MM.1S (cell line): ENCODE results near the gene SLC47A1.
A peak's percentile ranks its signal among the peaks of the same experiment; 100 is the strongest.
"Not testable (repeated sequence)": the region's sequence is repeated elsewhere in the genome, so short reads cannot be mapped to it uniquely, and the experiment has no call there.

Experiments used
- DNase-seq: peaks from one replicate; pipeline ENCODE4 v3.0.0-alpha.2; 2015
- H2AFZ ChIP-seq: fragments of 300-600 bp; sonication (generic); 2 replicates; pipeline ENCODE4 v1.6.0; 2016; ENCODE audit warnings: antibody characterized with exemption, low read length
- H3F3A ChIP-seq: fragments of 300-600 bp; sonication (generic); 2 replicates; pipeline ENCODE4 v1.6.1; 2016; ENCODE audit warnings: mild to moderate bottlenecking, antibody characterized with exemption, low read length, moderate library complexity, mixed read lengths; ENCODE audit not compliant: insufficient read depth
- H3K27ac ChIP-seq: fragments of 300-600 bp; sonication (generic); 2 replicates; pipeline ENCODE4 v1.5.1; 2016; ENCODE audit warnings: mild to moderate bottlenecking, low read length
- H3K27me3 ChIP-seq: fragments of 300-600 bp; sonication (generic); replicated peaks from 2 replicates; pipeline ENCODE4 v1.6.0; 2016; ENCODE audit warnings: low read length; ENCODE audit not compliant: insufficient read depth
- H3K36me3 ChIP-seq: fragments of 300-600 bp; sonication (generic); replicated peaks from 2 replicates; pipeline ENCODE4 v1.6.1; 2016; ENCODE audit warnings: mild to moderate bottlenecking, low read length, mixed read lengths; ENCODE audit not compliant: insufficient read depth
- H3K4me1 ChIP-seq: fragments of 300-600 bp; sonication (generic); 2 replicates; pipeline ENCODE4 v1.6.1; 2016; ENCODE audit warnings: low read length, mixed read lengths
- H3K4me2 ChIP-seq: fragments of 300-600 bp; sonication (generic); 2 replicates; pipeline ENCODE4 v1.6.0; 2016; ENCODE audit warnings: low read depth, low read length
- H3K4me3 ChIP-seq: fragments of 300-600 bp; sonication (generic); 2 replicates; pipeline ENCODE4 v1.5.1; 2016; ENCODE audit warnings: low read length, mixed read lengths
- H3K79me2 ChIP-seq: fragments of 300-600 bp; sonication (generic); 2 replicates; pipeline ENCODE4 v1.6.1; 2016; ENCODE audit warnings: mixed run types, low read length, mixed read lengths
- H3K9ac ChIP-seq: fragments of 300-600 bp; sonication (generic); 2 replicates; pipeline ENCODE4 v1.6.1; 2016; ENCODE audit warnings: low read length, mixed read lengths
- H3K9me2 ChIP-seq: fragments of 300-600 bp; sonication (generic); replicated peaks from 2 replicates; pipeline ENCODE4 v1.6.1; 2016; ENCODE audit warnings: mild to moderate bottlenecking, low read length, mixed read lengths; ENCODE audit not compliant: insufficient read depth
- H3K9me3 ChIP-seq: fragments of 300-600 bp; sonication (generic); replicated peaks from 2 replicates; pipeline ENCODE4 v1.6.1; 2016; ENCODE audit warnings: mild to moderate bottlenecking, low read length, mixed read lengths; ENCODE audit not compliant: insufficient read depth
- H4K20me1 ChIP-seq: fragments of 300-600 bp; sonication (generic); 2 replicates; pipeline ENCODE4 v1.6.1; 2016; ENCODE audit warnings: mild to moderate bottlenecking, low read length, moderate library complexity, mixed read lengths; ENCODE audit not compliant: insufficient read depth
- EZH2 ChIP-seq: fragments of 300-600 bp; sonication (generic); optimal IDR thresholded peaks from 2 replicates; pipeline ENCODE3; 2017; ENCODE audit warnings: low read depth, mild to moderate bottlenecking, antibody characterized with exemption, low read length, mixed read lengths
- EZH2phosphoT487 ChIP-seq: fragments of 300-600 bp; sonication (generic); IDR thresholded peaks from 2 replicates; pipeline ENCODE4 v1.6.1; 2018; ENCODE audit warnings: antibody characterized with exemption, low read length
- TF ChIP-seq, protein P1 (sequence below): fragments of 300-600 bp; sonication (generic); IDR thresholded peaks from 2 replicates; pipeline ENCODE4 v1.5.1; 2016; ENCODE audit warnings: antibody characterized with exemption, low read length, mixed read lengths

Gene SLC47A1

DNA sequence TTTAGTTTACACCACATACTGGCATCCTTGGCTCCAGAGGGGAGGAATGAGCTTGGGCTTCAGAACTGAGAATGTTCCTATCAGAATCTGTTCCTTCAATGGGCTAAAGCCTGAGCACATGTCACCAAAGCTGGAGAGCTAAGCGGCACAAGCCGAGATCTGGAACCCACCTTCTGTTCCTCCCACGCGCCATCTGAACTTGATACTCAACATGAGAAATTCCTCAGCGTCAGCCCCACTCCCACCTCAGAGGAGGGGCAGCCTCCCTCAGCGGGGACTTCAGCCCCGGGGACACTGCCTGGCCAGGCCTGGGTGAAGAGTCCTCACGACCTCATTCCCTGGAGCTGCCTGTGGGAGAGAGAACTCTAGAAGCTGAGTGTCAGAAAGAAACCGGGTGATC lies 22.8 kb upstream of the SLC47A1 start:
- no peak overlapping the region for H2AFZ ChIP-seq
- H3K27me3 ChIP-seq: no peaks in the 10 kb centered on the region
- H3K27ac ChIP-seq: no peak overlapping the region
- no peaks in the 10 kb centered on the region for H3F3A ChIP-seq
- no peak overlapping the region for H3K4me2 ChIP-seq
- no peaks in the 10 kb centered on the region for H4K20me1 ChIP-seq
- H3K4me1 ChIP-seq: peaks cover 11% of the 10 kb centered on the region
- H3K36me3 ChIP-seq: no peaks in the 10 kb centered on the region
- H3K9me2 ChIP-seq: no peaks in the 10 kb centered on the region
- TF ChIP-seq EZH2 (no peak), EZH2phosphoT487 (no peak)
- TF ChIP-seq, protein P1, sequence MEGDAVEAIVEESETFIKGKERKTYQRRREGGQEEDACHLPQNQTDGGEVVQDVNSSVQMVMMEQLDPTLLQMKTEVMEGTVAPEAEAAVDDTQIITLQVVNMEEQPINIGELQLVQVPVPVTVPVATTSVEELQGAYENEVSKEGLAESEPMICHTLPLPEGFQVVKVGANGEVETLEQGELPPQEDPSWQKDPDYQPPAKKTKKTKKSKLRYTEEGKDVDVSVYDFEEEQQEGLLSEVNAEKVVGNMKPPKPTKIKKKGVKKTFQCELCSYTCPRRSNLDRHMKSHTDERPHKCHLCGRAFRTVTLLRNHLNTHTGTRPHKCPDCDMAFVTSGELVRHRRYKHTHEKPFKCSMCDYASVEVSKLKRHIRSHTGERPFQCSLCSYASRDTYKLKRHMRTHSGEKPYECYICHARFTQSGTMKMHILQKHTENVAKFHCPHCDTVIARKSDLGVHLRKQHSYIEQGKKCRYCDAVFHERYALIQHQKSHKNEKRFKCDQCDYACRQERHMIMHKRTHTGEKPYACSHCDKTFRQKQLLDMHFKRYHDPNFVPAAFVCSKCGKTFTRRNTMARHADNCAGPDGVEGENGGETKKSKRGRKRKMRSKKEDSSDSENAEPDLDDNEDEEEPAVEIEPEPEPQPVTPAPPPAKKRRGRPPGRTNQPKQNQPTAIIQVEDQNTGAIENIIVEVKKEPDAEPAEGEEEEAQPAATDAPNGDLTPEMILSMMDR: no peak
- no peaks in the 10 kb centered on the region for H3K79me2 ChIP-seq
- no peak for DNase-seq
- H3K9ac ChIP-seq: no peak overlapping the region
- no peak overlapping the region for H3K4me3 ChIP-seq
- H3K9me3 ChIP-seq: no peaks in the 10 kb centered on the region

DNA sequence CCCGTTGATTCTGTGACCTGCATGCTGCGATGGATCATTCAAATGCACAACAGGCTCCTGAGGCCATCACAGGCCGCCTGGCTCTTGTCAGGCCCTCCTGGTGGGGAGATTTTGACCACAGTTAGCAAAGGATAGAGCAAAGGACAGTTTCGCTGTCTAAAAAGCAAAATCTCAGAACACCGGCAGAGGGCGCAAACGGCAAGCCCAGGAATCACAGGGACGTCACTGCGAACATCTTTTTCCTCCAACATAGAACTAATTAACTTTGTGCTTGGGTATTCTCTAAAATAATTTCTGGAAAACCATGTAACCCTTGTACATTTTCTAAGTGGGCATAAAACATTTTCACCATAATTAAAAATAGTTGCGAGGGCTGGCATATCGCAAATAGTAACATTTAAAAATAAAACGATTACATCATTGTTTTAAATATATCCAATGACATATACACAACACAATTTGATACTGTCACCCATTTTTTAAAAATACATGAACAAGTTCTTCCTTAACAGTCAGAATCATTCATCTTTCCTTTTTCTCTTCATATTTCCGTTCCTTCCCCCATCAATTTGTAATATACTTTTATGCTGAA lies 19.7 kb upstream of the SLC47A1 start:
- Histone ChIP-seq H3K9me3 (no peaks in the 10 kb centered on the region), H3F3A (no peaks in the 10 kb centered on the region), H2AFZ (peak overlapping the region; percentile 64), H4K20me1 (no peaks in the 10 kb centered on the region), H3K9me2 (no peaks in the 10 kb centered on the region), H3K79me2 (no peaks in the 10 kb centered on the region), H3K4me1 (peaks cover 11% of the 10 kb centered on the region), H3K36me3 (no peaks in the 10 kb centered on the region), H3K27me3 (no peaks in the 10 kb centered on the region), H3K9ac (peak overlapping the region; percentile 20; the same call in 1 of the 2 replicates), H3K4me2 (peak overlapping the region; percentile 38; the same call in 1 of the 2 replicates), H3K4me3 (peak overlapping the region; percentile 15; the same call in 1 of the 2 replicates), H3K27ac (no peak overlapping the region)
- DNase-seq: peak; percentile 78
- TF ChIP-seq, protein P1: peak; percentile 96
- TF ChIP-seq EZH2: no peak

DNA sequence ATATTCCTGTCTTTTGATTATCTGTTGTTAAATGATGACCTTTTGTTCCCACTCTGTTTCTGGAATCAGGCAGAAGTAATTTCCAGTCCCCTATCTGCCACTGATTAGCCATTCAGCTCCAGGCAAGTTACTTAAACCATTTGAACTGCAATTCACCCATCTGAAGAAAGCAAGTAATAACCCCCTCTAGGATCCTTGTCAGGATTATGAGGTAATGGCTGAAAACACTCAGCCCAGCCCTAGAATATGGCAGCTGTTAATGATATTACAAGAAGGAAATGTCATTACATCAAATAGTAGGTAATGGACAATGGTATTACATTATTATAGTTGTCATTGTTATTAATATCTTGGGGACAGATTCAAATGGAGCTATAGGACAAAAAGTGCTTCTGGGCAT lies 16.0 kb upstream of the SLC47A1 start:
- H3K4me2 ChIP-seq: no peak overlapping the region
- no peak overlapping the region for H3K27ac ChIP-seq
- H3K9ac ChIP-seq: no peak overlapping the region
- H3K4me3 ChIP-seq: no peak overlapping the region
- H4K20me1 ChIP-seq: no peaks in the 10 kb centered on the region
- H3K9me3 ChIP-seq: no peaks in the 10 kb centered on the region
- H3F3A ChIP-seq: no peaks in the 10 kb centered on the region
- H3K27me3 ChIP-seq: no peaks in the 10 kb centered on the region
- no peaks in the 10 kb centered on the region for H3K9me2 ChIP-seq
- no peak for TF ChIP-seq EZH2phosphoT487
- TF ChIP-seq, protein P1: no peak
- no peak for TF ChIP-seq EZH2
- peaks cover 11% of the 10 kb centered on the region for H3K4me1 ChIP-seq
- no peaks in the 10 kb centered on the region for H3K36me3 ChIP-seq
- no peak overlapping the region for H2AFZ ChIP-seq
- DNase-seq: no peak
- no peaks in the 10 kb centered on the region for H3K79me2 ChIP-seq

DNA sequence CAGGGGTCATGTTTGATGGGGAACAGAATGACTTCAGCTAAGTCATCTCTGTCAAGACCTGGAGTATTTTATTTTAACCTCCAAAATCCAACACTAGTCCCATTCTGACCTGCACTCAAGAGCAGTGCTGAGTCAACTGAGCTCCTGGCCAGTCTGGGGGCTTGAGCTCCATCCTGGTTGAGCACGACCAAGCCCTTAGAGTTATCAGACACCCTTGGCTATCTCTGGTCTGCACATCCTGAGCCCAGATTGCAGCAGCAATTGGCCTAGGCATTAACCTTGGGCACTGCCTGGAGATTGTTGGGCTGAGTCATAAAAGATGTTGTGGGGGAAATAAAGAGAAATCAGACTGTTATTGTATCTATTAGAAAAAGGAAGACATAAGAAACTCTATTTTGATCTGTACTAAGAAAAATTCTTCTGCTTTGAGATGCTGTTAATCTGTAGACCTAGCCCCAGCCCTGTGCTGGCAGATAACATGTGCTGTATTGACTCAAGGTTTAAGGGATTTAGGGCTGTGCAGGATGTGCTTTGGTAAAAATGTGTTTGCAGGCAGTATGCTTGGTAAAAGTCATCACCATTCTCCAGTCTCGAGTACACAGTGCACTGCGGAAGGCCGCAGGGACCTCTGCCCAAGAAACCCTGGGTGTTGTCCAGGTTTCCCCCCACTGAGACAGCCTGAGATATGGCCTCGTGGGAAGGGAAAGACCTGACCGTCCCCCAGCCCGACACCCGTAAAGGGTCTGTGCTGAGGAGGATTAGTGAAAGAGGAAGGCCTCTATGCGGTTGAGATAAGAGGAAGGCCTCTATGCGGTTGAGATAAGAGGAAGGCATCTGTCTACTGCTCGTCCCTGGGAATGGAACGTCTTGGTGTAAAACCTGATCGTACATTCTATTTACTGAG lies 14.0 kb upstream of the SLC47A1 start:
- not testable (repeated sequence) for DNase-seq

More for the DNA sequence above, 14.0 kb upstream of the SLC47A1 start:
- not testable (repeated sequence) for H3K4me3 ChIP-seq, H3F3A ChIP-seq, H4K20me1 ChIP-seq, H3K27ac ChIP-seq, H3K36me3 ChIP-seq, H3K9ac ChIP-seq, H3K4me1 ChIP-seq, H3K9me3 ChIP-seq, H3K79me2 ChIP-seq, H3K4me2 ChIP-seq, H3K9me2 ChIP-seq, H3K27me3 ChIP-seq, H2AFZ ChIP-seq
